ENCODE data around the gene CORO1C. TPM values are rescaled to one million over a fixed set of nuclear protein-coding genes. Genes with fewer than 3 reads are reported as not detected.

The CORO1C gene
- polyA plus RNA-seq, 1 experiment: 532 TPM

DNA sequence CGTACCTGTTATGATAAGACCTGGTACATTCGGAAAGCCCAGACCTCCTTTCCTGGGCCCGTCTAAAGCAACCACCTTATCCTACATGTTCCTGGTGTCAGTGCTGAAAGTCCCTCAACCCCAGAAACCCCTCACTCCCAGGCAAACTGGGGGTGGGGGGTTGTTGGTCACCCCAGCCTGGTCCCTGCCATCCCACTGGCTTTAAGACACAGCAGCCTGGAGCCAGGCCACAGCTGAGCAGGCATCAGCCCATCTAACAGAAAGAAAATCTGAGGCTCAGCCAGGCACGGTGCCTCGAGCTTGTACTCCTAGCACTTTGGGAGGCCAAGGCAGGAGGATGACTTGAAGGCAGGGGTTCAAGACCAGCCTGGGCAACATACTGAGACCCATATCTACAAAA lies 102.2 kb downstream of the CORO1C start:
- H3K4me3 ChIP-seq (ENCODE audit: low read depth, low read length): no peak overlapping the region
- CTCF ChIA-PET: interaction anchor here (0.6 to 5.5 kb wide), 4 partner anchors 11 to 314 kb away, joined by 3 to 40 read pairs (median 4); no protein-coding TSS in a partner anchor

DNA sequence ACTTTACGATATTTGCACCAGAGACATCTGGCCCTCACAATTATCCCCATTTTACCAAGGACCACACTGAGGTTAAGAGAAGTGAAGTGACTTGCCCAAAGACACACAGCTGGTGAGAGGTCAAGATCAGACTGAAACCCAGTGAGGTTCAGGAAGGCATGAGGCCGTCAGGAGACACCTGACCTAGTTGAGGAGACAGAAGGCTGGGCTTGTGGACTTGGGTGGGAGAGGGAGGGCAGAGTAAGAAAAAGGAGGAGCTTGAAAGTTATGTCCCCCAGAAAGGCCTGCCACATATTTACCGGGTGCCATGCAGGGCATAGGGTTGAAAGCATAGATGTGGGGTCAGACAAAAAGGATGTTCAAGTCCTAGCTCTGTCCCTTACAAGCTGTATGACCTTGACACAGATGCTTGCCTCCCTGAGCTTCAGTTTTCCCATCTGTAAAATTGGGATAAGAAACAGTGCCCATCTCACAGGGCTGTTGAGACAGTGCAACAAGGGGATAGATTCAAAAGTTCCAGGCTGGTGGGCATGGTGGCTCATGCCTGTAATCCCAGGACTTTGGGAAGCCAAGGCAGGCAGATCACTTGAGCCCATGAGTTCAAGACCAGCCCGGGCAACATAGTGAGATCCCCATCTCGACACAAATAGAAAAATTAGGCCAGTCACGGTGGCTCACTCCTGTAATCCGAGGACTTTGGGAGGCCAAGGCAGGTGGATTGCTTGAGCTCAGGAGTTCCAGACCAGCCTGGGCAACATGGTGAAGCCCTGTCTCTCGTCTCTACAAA lies 104.0 kb downstream of the CORO1C start:
- POLR2A ChIA-PET: no interaction called here
- CTCF ChIA-PET: interaction anchor here (0.7 to 5.5 kb wide), 7 partner anchors 9 to 1086 kb away, joined by 3 to 40 read pairs (median 3); partner anchors contain the start of gene FAM222A
- DNase-seq (ENCODE audit: low read depth): no peak

More for the DNA sequence above, 102.2 kb downstream of the CORO1C start:
- Histone ChIP-seq H3K27me3 (ENCODE audit: control insufficient read depth, insufficient read depth, low read length) (no peaks in the 10 kb centered on the region), H3K36me3 (ENCODE audit: control insufficient read depth, insufficient read depth, low read length) (no peaks in the 10 kb centered on the region)
- TF ChIP-seq, protein P1, sequence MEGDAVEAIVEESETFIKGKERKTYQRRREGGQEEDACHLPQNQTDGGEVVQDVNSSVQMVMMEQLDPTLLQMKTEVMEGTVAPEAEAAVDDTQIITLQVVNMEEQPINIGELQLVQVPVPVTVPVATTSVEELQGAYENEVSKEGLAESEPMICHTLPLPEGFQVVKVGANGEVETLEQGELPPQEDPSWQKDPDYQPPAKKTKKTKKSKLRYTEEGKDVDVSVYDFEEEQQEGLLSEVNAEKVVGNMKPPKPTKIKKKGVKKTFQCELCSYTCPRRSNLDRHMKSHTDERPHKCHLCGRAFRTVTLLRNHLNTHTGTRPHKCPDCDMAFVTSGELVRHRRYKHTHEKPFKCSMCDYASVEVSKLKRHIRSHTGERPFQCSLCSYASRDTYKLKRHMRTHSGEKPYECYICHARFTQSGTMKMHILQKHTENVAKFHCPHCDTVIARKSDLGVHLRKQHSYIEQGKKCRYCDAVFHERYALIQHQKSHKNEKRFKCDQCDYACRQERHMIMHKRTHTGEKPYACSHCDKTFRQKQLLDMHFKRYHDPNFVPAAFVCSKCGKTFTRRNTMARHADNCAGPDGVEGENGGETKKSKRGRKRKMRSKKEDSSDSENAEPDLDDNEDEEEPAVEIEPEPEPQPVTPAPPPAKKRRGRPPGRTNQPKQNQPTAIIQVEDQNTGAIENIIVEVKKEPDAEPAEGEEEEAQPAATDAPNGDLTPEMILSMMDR (IDR thresholded peaks at IDR 0.05; ENCODE audit: insufficient read depth, low read depth, low read length): no peak
- POLR2A ChIA-PET: no interaction called here
- no peak for DNase-seq (ENCODE audit: low read depth)

GRCh38 chr12:108625228-108625627 lies 106.1 kb downstream of the CORO1C start:
- ChIA-PET CTCF (no interaction called here), POLR2A (no interaction called here)

More for the DNA sequence above, 104.0 kb downstream of the CORO1C start:
- no peaks in the 10 kb centered on the region for H3K36me3 ChIP-seq (ENCODE audit: control insufficient read depth, insufficient read depth, low read length)
- TF ChIP-seq, protein P1 (IDR thresholded peaks at IDR 0.05; ENCODE audit: insufficient read depth, low read depth, low read length): no peak
- no peaks in the 10 kb centered on the region for H3K27me3 ChIP-seq (ENCODE audit: control insufficient read depth, insufficient read depth, low read length)
- no peak overlapping the region for H3K4me3 ChIP-seq (ENCODE audit: low read depth, low read length)

GRCh38 chr12:108623577-108623976 lies 107.7 kb downstream of the CORO1C start:
- POLR2A ChIA-PET: no interaction called here
- H3K36me3 ChIP-seq (ENCODE audit: control insufficient read depth, insufficient read depth, low read length): no peaks in the 10 kb centered on the region
- TF ChIP-seq, protein P1 (IDR thresholded peaks at IDR 0.05; ENCODE audit: insufficient read depth, low read depth, low read length): no peak
- CTCF ChIA-PET: interaction anchor here (12.6 kb wide), 1 partner anchor 55 kb away, joined by 460 read pairs; the partner anchor contains the start of genes ISCU and SART3
- H3K4me3 ChIP-seq (ENCODE audit: low read depth, low read length): no peak overlapping the region
- no peak for DNase-seq (ENCODE audit: low read depth)
- no peaks in the 10 kb centered on the region for H3K27me3 ChIP-seq (ENCODE audit: control insufficient read depth, insufficient read depth, low read length)

More at GRCh38 chr12:108625228-108625627, 106.1 kb downstream of the CORO1C start:
- Histone ChIP-seq H3K4me3 (ENCODE audit: low read depth, low read length) (no peak overlapping the region), H3K36me3 (ENCODE audit: control insufficient read depth, insufficient read depth, low read length) (no peaks in the 10 kb centered on the region), H3K27me3 (ENCODE audit: control insufficient read depth, insufficient read depth, low read length) (no peaks in the 10 kb centered on the region)
- DNase-seq (ENCODE audit: low read depth): no peak
- TF ChIP-seq, protein P1 (IDR thresholded peaks at IDR 0.05; ENCODE audit: insufficient read depth, low read depth, low read length): no peak

- POLR2A ChIA-PET: no interaction called here
- TF ChIP-seq, protein P1 (IDR thresholded peaks at IDR 0.05; ENCODE audit: insufficient read depth, low read depth, low read length): no peak
- CTCF ChIA-PET: interaction anchor here (0.7 to 12.6 kb wide), 2 partner anchors 55 to 106 kb away, joined by 3 to 460 read pairs; partner anchors contain the start of genes ISCU and SART3
- no peak overlapping the region for H3K4me3 ChIP-seq (ENCODE audit: low read depth, low read length)
- no peaks in the 10 kb centered on the region for H3K27me3 ChIP-seq (ENCODE audit: control insufficient read depth, insufficient read depth, low read length)
- no peak for DNase-seq (ENCODE audit: low read depth)
- no peaks in the 10 kb centered on the region for H3K36me3 ChIP-seq (ENCODE audit: control insufficient read depth, insufficient read depth, low read length)
These were observed 108.3 kb downstream of the CORO1C start for GRCh38 chr12:108622921-108623514.

All from BJ (cell line).